Left renal pelvis (tissue), 4 donors: ENCODE data around the gene STOX1. TPM values are rescaled to one million over a fixed set of nuclear protein-coding genes. Genes with fewer than 3 reads are reported as not detected.
A peak's percentile ranks its signal among the peaks of the same experiment; 100 is the strongest.
"Not testable (repeated sequence)": the region's sequence is repeated elsewhere in the genome, so short reads cannot be mapped to it uniquely, and the experiment has no call there.

Experiments used
- DNase-seq, 4 donors: peaks; one replicate each; pipeline ENCODE4 v3.0.0-alpha.2; 2013; ENCODE audit warnings: low read depth in 4 of 4, low spot score in 3 of 4
- polyA plus RNA-seq, 4 donors: library from polyadenylated mRNA; unstranded; fragments of 120-200 nt; gene quantifications; one replicate each; pipeline ENCODE4 v1.2.1, GENCODE V29; 2013; ENCODE audit not compliant: insufficient read length in 4 of 4

STOX1 gene, protein sequence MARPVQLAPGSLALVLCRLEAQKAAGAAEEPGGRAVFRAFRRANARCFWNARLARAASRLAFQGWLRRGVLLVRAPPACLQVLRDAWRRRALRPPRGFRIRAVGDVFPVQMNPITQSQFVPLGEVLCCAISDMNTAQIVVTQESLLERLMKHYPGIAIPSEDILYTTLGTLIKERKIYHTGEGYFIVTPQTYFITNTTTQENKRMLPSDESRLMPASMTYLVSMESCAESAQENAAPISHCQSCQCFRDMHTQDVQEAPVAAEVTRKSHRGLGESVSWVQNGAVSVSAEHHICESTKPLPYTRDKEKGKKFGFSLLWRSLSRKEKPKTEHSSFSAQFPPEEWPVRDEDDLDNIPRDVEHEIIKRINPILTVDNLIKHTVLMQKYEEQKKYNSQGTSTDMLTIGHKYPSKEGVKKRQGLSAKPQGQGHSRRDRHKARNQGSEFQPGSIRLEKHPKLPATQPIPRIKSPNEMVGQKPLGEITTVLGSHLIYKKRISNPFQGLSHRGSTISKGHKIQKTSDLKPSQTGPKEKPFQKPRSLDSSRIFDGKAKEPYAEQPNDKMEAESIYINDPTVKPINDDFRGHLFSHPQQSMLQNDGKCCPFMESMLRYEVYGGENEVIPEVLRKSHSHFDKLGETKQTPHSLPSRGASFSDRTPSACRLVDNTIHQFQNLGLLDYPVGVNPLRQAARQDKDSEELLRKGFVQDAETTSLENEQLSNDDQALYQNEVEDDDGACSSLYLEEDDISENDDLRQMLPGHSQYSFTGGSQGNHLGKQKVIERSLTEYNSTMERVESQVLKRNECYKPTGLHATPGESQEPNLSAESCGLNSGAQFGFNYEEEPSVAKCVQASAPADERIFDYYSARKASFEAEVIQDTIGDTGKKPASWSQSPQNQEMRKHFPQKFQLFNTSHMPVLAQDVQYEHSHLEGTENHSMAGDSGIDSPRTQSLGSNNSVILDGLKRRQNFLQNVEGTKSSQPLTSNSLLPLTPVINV
- polyA plus RNA-seq, result 10 to 100 TPM in 2 of 4 donors, 1 to 10 TPM in 2; 6.2 to 14.7 (median 10.5) TPM

DNA sequence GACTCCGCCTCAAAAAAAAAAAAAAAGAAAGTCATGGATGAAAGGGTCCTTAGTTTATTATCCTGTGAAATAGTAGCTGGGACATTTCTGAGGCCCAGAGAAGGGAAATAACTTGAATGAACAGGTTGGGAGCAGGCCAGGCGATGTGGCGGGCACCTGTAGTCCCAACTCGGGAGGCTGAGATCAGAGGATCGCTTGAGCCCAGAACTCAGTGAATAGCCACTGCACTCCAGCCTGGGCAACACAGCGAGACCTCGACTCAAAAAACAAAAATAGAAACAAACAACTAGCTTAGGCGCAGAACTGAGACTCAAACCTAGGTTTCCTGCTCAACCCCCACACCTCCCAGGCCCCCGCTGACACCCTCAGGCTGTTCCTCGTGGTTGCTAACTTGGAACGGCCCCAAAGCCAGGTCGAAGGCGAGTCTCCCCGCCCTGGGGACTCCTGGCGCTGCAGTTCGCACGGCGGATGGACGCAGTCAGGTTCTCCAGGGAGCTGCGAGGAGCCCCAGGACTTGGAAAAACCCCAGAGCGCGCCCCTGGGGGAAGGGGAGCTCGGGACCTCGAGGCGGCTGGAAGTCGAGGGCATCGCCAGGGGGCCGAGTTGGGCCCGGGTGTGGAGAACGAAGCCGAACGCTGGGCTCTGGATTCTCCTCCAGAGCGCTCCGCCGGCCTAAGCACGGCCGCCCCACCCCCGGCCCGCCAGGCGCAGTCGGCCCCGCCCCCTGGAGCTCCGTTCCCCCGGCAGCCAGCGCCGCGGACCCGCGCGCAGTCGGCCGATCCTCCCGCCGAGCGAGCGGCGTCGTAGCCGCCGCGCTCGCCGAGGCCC is at the start of gene STOX1:
Gene STOX1, plus strand, starts transcription at position 768 of the 828 bp plus-strand sequence. CDS start 93 bp downstream, outside the sequence.
- DNase-seq, result peak; percentile 51 to 66 (median 55)

DNA sequence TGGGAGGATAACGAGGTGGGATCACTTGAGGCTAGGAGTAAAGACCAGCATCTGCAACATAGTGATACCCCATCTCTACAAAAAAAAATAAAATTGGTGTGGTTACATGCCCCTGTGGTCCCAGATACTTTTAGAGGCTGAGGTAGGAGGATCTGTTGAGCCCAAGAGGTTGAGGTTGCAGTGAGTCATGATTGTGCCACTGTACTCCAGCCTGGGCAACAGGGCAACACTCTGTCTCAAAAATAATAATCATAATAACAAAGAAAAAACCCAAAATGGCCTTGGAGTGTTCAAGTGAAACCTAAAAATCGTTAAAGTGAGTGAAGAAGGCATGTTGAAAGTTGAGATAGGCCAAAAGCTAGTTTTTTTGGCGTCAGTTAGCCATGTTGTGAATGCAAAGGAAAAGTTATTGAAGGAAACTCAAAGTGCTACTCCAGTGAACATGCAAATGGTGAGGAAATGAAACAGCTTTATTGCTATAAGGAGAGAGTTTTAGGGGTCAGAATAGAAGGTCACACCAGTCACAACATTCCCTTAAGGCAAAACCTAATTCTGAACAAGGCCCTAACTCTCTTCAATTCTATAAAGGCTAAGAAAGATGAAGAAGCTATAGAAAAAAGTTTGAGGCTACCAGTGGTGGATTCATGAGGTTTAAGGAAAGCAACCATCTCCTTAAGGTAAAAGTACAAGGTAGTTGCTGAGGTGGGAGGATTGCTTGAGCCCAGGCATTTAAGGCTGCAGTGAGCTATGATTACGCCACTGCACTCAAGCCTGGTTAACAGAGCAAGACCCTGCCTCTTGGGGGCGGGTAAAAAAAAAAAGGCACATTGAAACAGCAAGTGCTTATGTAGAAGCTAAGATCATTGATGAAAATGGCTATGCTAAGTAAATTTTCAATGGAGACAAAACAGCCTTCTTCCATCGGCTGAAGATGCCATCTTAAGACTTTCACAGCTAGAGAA is 45.4 kb upstream of the STOX1 start:
- DNase-seq, result no peak

DNA sequence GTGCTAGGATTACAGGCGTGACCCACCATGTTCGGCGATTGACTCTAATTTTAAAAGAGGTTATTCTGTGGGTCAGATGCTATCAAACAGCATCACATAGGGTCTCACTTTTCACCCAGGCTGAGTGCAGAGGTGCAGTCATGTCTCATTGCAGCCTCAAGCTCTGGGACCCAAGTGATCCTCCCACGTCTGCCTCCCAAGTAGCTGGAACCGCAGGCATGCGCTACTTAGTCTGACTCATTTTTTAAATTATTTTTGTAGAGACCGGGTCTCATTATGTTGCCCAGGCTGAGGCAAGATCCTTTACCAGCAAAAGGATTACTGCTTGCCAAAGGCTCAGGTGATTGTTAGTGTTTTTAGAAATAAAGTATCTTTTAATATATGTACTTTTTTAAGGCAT is 42.9 kb upstream of the STOX1 start:
- no peak for DNase-seq

DNA sequence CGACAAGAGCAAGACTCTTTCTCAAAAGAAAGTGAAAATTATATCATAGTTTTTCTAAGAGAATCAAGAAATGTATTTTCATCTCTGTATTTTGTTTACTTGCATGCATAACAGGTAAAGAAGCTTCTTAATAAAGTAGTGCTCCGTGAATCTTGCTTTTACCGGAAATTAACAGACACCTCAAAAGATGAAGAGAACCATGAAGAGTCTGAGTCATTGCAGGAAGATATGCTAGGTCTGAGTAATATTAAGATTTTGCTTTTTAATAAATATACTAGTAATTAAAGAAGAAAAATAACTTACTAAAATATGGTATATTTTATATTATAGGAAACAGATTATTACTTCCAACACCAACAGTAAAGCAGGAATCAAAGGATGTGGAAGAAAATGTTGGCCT is 39.5 kb upstream of the STOX1 start:
- no peak for DNase-seq

DNA sequence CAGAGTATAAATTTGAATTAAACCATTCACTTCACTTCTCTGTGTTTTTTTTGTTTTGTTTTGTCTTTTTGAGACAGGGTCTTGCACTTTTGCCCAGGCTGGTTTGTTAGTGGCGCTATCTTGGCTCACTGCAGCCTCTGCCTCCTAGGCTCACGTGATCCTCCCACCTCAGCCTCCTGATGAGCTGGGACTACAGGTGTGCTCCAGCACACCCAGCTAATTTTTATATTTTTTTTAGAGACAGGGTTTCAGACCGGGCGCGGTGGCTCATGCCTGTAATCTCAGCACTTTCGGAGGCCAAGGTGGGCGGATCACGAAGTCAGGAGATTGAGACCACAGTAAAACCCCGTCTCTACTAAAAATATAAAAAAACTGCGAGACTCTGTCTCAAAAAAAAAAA is 36.9 kb upstream of the STOX1 start:
- no peak for DNase-seq

DNA sequence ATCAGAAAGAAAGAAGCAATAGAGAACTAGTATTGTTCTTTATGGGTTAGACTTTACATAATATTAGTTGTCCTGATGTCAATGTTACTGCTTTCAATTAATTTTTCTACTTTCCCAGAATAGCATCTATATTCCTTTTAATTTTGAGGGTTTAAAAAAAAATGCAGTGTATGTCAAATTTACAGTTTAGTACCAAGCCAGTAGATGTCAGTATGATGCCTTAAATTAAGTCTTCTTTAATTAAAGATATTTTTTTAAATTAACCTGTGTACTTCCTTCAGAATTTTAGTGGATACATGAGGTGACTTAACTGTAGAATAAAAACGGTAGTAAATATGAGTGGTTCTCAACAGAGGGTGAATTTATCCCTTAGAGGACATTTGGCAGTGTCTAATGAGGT is 35.2 kb upstream of the STOX1 start:
- DNase-seq, result no peak

DNA sequence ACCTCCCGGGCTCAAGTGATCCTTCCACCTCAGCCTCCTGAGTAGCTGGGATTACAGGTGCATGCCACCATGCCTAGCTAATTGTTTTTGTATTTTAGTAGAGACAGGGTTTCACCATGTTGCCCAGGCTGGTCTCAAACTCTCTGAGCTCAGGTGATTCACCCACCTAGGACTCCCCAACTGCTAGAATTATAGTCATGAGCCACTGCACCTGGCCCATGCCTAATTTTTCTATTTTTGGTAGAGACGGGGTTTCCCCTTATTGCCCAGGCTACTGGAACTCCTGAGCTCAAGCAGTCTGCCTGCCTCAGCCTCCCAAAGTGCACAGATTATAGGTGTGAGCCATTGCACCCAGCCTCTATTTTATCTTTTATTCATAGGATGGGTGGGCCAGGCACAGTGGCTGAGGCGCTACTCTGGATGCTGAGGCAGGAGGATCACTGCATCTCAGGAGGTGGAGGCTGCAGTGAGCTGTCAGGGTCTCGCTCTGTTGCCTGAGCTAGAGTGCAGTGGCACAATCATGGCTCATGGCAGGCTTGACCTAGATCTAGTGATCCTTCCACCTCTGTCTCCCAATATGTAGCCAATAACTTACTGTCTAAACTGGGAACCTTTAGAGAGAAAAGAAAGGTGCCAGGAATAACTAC is 31.3 kb upstream of the STOX1 start:
- DNase-seq, result no peak

DNA sequence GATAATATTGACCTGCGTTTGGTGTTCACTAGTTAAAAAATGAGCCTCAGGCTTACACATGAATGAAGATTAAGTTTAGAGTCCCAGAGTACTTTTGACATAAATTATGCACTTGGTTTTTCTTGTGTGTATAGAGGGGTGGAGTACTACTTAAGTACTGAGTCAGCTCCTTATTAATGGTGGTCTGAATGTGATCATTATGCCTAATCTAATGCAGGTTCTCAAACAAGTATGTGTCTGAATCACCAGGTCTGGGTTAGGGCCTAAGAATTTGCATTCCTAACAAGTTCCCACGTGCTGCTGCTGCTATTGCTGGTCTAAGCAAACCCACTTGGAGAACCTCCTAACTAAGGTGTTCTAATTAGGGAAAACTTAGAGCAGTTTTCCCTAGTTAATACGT is 30.7 kb upstream of the STOX1 start:
- DNase-seq, result no peak

DNA sequence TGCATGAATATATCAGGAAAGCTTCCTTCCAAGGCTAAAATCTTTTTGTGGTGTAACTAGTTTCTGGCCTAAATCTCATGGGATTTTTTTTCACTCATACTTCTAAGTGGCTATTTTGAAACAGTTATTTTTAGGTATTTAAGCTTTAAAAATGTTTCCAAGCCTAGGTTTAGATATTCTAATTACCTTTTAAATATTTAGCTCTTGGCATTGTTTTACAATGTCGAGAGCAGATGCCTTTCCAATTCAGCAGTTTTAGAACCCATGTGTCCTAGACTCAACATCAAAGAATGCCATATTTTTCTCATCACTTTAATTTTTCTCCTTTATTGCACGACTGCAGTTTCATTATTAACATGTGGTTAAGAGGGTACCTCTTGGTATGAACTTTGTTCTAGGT is 27.1 kb upstream of the STOX1 start:
- no peak for DNase-seq

DNA sequence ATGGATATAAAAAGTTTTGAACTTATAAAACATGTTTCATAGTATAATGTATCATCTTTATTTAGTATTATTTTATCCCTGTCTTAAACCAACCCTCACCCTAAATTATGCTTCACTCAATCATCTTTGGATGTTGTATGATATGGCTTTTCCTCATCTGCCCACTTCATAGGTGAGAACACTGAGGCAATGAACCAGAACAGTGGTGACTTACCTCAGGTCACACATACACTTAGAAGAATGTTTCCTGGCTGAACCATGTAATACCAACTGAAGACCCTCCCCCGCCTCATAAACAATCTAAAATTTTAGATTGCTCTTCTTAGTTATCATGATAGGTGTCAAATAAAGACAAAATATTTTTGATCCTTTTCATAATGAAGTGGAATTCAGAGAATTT is 22.6 kb upstream of the STOX1 start:
- no peak for DNase-seq

DNA sequence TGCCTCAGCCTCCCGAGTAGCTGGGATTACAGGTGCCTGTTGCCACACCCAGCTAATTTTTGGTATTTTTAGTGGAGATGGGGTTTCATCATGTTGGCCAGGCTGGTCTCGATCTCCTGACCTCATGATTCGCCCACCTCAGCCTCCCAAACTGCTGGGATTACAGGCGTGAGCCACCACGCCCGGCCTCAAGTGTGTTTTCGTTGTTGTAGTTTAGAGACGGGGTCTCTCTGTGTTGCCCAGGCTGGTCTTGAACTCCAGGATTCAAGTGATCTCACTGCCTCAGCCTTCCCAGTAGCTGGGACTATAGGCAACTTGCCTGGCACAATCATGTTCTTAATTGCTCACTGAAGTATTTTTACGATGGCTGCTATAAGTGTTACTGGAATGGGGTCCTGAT is 16.5 kb upstream of the STOX1 start:
- DNase-seq, result not testable (repeated sequence)

DNA sequence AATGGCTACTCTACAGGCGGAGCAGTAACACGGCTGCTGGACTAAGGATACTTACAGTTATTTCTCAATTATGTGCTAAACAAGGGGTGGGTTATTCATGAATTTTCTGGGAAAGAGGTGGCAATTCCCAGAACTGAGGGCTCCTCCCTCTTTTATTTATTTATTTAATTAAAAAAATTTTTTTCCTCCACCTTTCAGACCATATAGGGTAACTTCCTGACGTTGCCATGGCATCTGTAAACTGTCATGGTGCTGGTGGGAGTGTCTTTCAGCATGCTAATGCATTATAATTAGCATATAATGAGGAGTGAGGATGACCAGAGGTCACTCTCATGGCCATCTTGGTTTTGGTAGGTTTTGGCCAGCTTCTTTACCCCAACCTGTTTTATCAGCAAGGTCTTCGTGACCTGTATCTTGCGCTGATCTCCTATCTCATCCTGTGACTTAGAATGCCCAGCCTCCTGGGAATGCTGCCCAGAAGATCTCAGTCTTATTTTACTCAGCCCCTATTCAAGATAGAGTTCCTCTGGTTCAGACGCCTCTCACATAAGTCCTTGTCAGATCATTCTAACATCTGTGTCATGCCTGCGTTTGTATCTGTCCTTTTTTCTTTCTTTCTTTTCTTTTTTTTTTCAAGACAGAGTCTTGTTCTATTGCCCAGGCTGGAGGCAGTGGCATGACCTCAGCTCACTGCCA is 15.9 kb upstream of the STOX1 start:
- no peak for DNase-seq

DNA sequence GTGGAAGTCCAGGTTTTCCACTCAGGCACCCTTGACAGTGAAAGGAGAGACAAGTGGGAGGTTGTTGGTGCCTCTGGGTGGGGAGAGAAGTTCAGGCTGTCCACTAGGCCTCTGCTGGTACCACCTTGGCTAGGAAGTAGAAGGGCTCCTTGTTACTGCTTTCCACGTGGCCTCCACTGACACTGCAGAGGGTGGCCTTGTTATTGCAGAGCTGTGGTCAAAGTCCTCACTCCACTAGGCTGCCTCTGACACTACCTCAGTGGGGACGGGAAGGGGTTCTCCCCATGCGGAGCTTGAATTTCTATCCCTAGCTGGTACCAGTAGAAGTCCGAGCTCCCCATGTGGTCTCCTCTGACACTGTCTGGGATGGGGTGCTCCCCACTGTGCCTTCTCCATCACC is 14.9 kb upstream of the STOX1 start:
- DNase-seq, result no peak

DNA sequence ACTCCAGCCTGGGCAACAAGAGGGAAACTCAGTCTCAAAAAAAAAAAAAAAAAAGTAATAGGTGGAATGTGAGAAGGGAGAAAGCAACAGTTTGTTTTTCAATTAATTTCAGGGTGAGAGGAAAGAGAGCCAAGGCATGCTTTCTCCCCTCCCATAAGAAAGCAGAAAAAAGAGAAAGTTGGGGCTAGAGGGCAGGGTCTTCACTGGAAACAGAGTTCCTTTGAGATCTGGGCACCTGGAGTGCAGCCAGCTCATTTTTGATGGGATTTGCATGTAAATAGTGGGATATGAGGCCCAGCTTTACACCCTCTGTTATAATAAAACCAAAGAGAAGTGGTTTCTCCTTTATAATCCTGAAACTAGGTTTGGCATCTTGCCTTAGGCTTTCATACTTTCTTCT is 13.8 kb upstream of the STOX1 start:
- no peak for DNase-seq

DNA sequence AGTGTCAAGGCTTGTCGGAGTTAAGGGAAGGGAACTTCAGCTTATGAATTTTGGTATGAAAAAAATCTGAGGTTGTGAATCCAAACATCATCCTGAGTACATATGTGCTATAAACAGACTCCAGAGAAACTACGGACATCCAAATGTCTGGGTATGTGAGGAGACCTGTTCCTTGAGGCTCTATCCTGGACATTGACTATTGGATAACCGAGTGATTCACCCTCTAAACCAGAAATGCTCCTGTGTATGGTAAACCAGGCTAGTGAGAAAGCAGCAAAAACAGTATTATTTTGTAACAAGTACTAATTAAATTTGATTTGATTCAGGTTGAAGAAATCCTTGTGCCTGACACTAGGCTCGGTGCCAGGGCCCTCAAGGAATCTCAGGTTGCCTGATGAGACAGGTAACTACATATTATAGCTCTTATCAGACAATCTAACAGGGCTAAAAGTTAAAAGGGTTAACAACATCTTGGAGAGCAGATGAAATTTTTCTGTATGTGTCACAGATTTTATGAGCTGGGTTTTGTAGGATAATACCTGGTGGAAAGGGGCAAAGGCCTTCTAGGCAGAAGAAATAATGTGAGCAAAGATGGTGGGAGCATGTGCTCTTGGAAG is 10.4 kb upstream of the STOX1 start:
- no peak for DNase-seq

DNA sequence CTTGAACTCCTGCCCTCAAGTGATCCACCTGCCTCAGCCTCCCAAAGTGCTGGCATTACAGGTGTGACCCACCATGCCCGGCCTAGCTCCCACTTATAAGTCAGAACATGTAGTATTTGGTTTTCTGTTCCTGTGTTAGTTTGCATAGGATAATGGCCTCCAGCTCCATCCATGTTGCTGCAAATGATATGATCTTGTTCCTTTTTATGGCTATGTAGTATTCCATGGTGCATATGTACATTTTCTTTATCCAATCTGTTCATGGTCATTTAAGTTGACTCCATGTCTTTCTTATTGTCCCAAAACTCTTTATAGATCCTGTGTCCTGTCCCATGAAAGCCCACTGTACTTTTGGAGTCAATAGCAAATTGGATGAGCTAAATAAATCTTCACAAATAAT is 7.0 kb upstream of the STOX1 start:
- not testable (repeated sequence) for DNase-seq

DNA sequence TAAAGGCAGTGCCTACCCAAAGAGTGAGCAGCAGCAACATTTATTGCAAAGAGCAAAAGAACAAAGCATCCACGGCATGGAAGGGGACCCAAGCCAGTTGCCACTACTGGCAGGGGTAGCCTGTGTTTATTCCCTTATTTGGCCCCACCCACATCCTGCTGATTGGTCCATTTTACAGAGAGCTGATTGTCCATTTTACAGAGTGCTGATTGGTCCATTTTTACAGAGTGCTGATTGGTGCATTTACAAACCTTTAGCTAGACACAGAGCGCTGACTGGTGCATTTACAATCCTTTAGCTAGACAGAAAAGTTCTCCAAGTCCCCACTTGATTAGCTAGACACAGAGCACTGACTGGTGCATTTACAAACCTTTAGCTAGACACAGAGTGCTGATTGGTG is 4.7 kb upstream of the STOX1 start:
- DNase-seq, result not testable (repeated sequence)

DNA sequence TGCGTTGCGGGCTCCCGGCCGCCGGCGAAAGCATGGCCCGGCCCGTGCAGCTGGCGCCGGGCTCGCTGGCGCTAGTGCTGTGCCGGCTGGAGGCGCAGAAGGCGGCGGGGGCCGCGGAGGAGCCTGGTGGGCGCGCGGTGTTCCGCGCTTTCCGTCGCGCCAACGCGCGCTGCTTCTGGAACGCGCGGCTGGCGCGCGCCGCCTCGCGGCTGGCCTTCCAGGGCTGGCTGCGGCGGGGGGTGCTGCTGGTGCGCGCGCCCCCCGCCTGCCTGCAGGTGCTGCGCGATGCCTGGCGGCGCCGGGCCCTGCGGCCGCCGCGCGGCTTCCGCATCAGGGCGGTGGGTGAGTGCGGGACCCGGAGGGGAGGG is 245 bp downstream of the STOX1 start:
- DNase-seq, result not testable (repeated sequence)
